ENCODE data around the gene PLPPR1. TPM values are rescaled to one million over a fixed set of nuclear protein-coding genes. Genes with fewer than 3 reads are reported as not detected.

PLPPR1 gene
- total RNA-seq, 1 donor from 2014 or later, result 4.3 TPM

GRCh38 chr9:101173907-101174306, 145.4 kb downstream of the PLPPR1 start:
- DNase-seq (ENCODE audit: low spot score) (no peak), ATAC-seq (no peak)
- intact Hi-C loops (cut with DNase I), result no loop called here

- intact Hi-C loops (cut with DNase I), result no loop called here
- DNase-seq (ENCODE audit: low spot score), result no peak
- ATAC-seq, result no peak
These were observed 147.9 kb downstream of the PLPPR1 start for GRCh38 chr9:101176384-101176783.

- DNase-seq (ENCODE audit: low spot score), result no peak
- intact Hi-C loops (cut with DNase I), result no loop called here
- ATAC-seq, result no peak
These were observed 156.3 kb downstream of the PLPPR1 start for GRCh38 chr9:101184813-101185278.

- intact Hi-C loops (cut with DNase I), result no loop called here
- no peak for ATAC-seq
- no peak for DNase-seq (ENCODE audit: low spot score)
These were observed 163.2 kb downstream of the PLPPR1 start for GRCh38 chr9:101191723-101192122.

GRCh38 chr9:101197026-101197425, 168.5 kb downstream of the PLPPR1 start:
- no peak for DNase-seq (ENCODE audit: low spot score)
- intact Hi-C loops (cut with DNase I), result no loop called here
- ATAC-seq, result no peak

GRCh38 chr9:101200852-101201251, 172.3 kb downstream of the PLPPR1 start:
- no peak for DNase-seq (ENCODE audit: low spot score)
- intact Hi-C loops (cut with DNase I), result no loop called here
- no peak for ATAC-seq

GRCh38 chr9:101201630-101202029, 173.1 kb downstream of the PLPPR1 start:
- intact Hi-C loops (cut with DNase I), result no loop called here
- DNase-seq (ENCODE audit: low spot score), result no peak
- no peak for ATAC-seq

GRCh38 chr9:101209670-101210069, 181.1 kb downstream of the PLPPR1 start:
- DNase-seq (ENCODE audit: low spot score) (no peak), ATAC-seq (no peak)
- intact Hi-C loops (cut with DNase I), result no loop called here

- DNase-seq (ENCODE audit: low spot score) (no peak), ATAC-seq (no peak)
- intact Hi-C loops (cut with DNase I), result no loop called here
These were observed 184.1 kb downstream of the PLPPR1 start for GRCh38 chr9:101212661-101213060.

GRCh38 chr9:101219030-101219429, 190.5 kb downstream of the PLPPR1 start:
- ATAC-seq (no peak), DNase-seq (ENCODE audit: low spot score) (no peak)
- intact Hi-C loops (cut with DNase I), result no loop called here

- DNase-seq (ENCODE audit: low spot score) (no peak), ATAC-seq (no peak)
- intact Hi-C loops (cut with DNase I), result no loop called here
These were observed 191.8 kb downstream of the PLPPR1 start for GRCh38 chr9:101220341-101220740.

- ATAC-seq (no peak), DNase-seq (ENCODE audit: low spot score) (no peak)
- intact Hi-C loops (cut with DNase I), result no loop called here
These were observed 196.7 kb downstream of the PLPPR1 start for GRCh38 chr9:101225271-101225670.

GRCh38 chr9:101226161-101226560, 197.6 kb downstream of the PLPPR1 start:
- no peak for DNase-seq (ENCODE audit: low spot score)

GRCh38 chr9:101226803-101227202, 198.3 kb downstream of the PLPPR1 start:
- no peak for DNase-seq (ENCODE audit: low spot score)
- ATAC-seq, result no peak
- intact Hi-C loops (cut with DNase I), result no loop called here

More at GRCh38 chr9:101226161-101226560, 197.6 kb downstream of the PLPPR1 start:
- intact Hi-C loops (cut with DNase I), result no loop called here
- no peak for ATAC-seq

- intact Hi-C loops (cut with DNase I), result no loop called here
- DNase-seq (ENCODE audit: low spot score), result no peak
- ATAC-seq, result no peak
These were observed 201.1 kb downstream of the PLPPR1 start for GRCh38 chr9:101229606-101230005.

GRCh38 chr9:101232405-101232977, 204.0 kb downstream of the PLPPR1 start:
- no peak for ATAC-seq
- no peak for DNase-seq (ENCODE audit: low spot score)
- intact Hi-C loops (cut with DNase I), result no loop called here

- ATAC-seq (no peak), DNase-seq (ENCODE audit: low spot score) (no peak)
- intact Hi-C loops (cut with DNase I), result no loop called here
These were observed 206.8 kb downstream of the PLPPR1 start for GRCh38 chr9:101235105-101235866.

GRCh38 chr9:101242651-101243050, 214.1 kb downstream of the PLPPR1 start:
- DNase-seq (ENCODE audit: low spot score) (no peak), ATAC-seq (no peak)
- intact Hi-C loops (cut with DNase I), result no loop called here

GRCh38 chr9:101246691-101247090, 218.2 kb downstream of the PLPPR1 start:
- intact Hi-C loops (cut with DNase I), result no loop called here
- DNase-seq (ENCODE audit: low spot score) (no peak), ATAC-seq (no peak)

- ATAC-seq, result no peak
- no peak for DNase-seq (ENCODE audit: low spot score)
- intact Hi-C loops (cut with DNase I), result no loop called here
These were observed 218.8 kb downstream of the PLPPR1 start for GRCh38 chr9:101247297-101247696.
